Kidney (tissue), 14 donors: ENCODE results near the gene ZFP36L2. TPM values are rescaled to one million over a fixed set of nuclear protein-coding genes. Genes with fewer than 3 reads are reported as not detected.

Experiments
- DNase-seq, 5 donors: peaks; one replicate each; pipeline ENCODE4 v3.0.0-alpha.2; 2013 to 2020
- FAIRE-seq: peaks from 2 replicates; lab custom pipeline; 2012; peaks lifted over from hg19 to GRCh38; lab: Jason Lieb, UNC
- H3K27ac ChIP-seq, 2 donors: one replicate each; pipeline ENCODE4 v1.7.0; 2013; ENCODE audit warnings: low read depth in 2 of 2, low read length in 2 of 2, inconsistent platforms in 1 of 2
- H3K27me3 ChIP-seq: one replicate; pipeline ENCODE4 v1.7.1; 2013; ENCODE audit warnings: low read length, inconsistent platforms; ENCODE audit not compliant: control insufficient read depth, insufficient read depth
- H3K36me3 ChIP-seq, 3 donors: one replicate each; pipeline versions ENCODE4 v1.7.0 to v1.7.1; 2013; ENCODE audit warnings: low read length in 3 of 3, control low read depth in 1 of 3, inconsistent platforms in 1 of 3; ENCODE audit not compliant: insufficient read depth in 3 of 3, control insufficient read depth in 2 of 3
- H3K4me1 ChIP-seq, 3 donors: one replicate each; pipeline versions ENCODE4 v1.7.0 to v1.7.1; 2013; ENCODE audit warnings: low read length in 3 of 3, inconsistent platforms in 1 of 3, low read depth in 1 of 3; ENCODE audit not compliant: control insufficient read depth in 2 of 3, insufficient read depth in 2 of 3
- H3K4me3 ChIP-seq, 3 donors: one replicate each; pipeline versions ENCODE4 v1.7.0 to v1.8.1; 2013; ENCODE audit warnings: low read length in 3 of 3, control low read depth in 1 of 3, inconsistent platforms in 1 of 3
- H3K9ac ChIP-seq, 3 donors: one replicate each; pipeline versions ENCODE4 v1.7.0 to v1.7.1; 2013; ENCODE audit warnings: low read length in 3 of 3, control low read depth in 1 of 3, inconsistent platforms in 1 of 3
- H3K9me3 ChIP-seq, 3 donors: one replicate each; pipeline versions ENCODE4 v1.7.0 to v1.7.1; 2013; ENCODE audit warnings: low read length in 3 of 3, control low read depth in 1 of 3, inconsistent platforms in 1 of 3; ENCODE audit not compliant: control insufficient read depth in 2 of 3, insufficient read depth in 1 of 3
- intact Hi-C: fragments of 100-400 bp; cut with DNase I; formaldehyde crosslinking; loops from one replicate; pipeline ENCODE4 v1.11.1; 2022
- polyA plus RNA-seq: library from polyadenylated mRNA; stranded (reverse); fragments of 350-450 nt; fragmentation: Illumina TruSeq; extraction: RNeasy Lipid Tissue Mini Kit (QIAGEN cat#74804); gene quantifications from one replicate; pipeline ENCODE4 v1.2.3, GENCODE V29; 2014; ENCODE audit warnings: low read depth, low replicate concordance; ENCODE audit not compliant: insufficient read depth
- total RNA-seq: library from RNA; stranded (reverse); fragmentation: NEBNext Ultra II Directional; extraction: Animal tissue kit (Norgen Biotek cat#: 25700); gene quantifications from one replicate; pipeline ENCODE4 v1.2.1, GENCODE V29; 2021
- TF ChIP-seq, protein P1 (sequence below): IDR thresholded peaks from 3 replicates; pipeline ENCODE4 v1.5.1; 2012; ENCODE audit warnings: mild to moderate bottlenecking, moderate library complexity, borderline replicate concordance; ENCODE audit not compliant: insufficient read depth; ENCODE audit errors: extremely low read depth
- donor health status: control.
- donor health status: control.
- donor health status: control.
- donor health status: control.
- donor health status: control.
- donor health status: DM: yes; HTN: yes; CAD: no.
- donor health status: Normal renal cell carcinoma (clear cell type).

The ZFP36L2 gene
- total and polyA plus RNA-seq, 2 donors from 2014 or later: 35.4 to 247 TPM

DNA sequence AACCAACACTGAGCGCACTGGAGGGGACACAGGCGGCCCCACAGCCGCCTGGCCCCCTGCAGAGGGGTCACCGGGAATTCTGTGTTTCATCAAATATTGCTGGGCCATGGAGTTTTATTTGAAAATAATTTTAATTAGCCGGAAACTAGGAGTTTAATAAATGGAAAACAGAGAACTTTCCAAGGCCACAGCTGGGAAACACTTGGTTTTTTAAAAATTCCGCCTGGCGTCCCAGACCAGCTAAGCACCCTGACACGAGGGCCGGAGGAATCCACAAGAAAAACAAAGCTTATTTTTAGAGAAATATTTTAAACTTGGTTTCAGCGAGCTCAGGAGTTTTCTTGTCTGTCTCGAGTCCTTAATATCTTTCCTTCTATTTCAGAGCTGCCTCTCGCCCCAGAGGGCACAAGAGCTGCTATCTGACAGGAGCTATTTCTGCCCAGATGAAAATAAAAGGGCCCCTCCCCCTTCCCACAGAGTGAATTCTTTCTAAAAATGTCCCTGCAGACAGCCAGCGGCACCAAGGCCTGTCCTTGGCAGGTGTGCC lies 8.2 kb downstream of the ZFP36L2 start:
- peak overlapping the region in 2 of 3 donors; percentile 34 to 43 for H3K9ac ChIP-seq
- TF ChIP-seq, protein P1, sequence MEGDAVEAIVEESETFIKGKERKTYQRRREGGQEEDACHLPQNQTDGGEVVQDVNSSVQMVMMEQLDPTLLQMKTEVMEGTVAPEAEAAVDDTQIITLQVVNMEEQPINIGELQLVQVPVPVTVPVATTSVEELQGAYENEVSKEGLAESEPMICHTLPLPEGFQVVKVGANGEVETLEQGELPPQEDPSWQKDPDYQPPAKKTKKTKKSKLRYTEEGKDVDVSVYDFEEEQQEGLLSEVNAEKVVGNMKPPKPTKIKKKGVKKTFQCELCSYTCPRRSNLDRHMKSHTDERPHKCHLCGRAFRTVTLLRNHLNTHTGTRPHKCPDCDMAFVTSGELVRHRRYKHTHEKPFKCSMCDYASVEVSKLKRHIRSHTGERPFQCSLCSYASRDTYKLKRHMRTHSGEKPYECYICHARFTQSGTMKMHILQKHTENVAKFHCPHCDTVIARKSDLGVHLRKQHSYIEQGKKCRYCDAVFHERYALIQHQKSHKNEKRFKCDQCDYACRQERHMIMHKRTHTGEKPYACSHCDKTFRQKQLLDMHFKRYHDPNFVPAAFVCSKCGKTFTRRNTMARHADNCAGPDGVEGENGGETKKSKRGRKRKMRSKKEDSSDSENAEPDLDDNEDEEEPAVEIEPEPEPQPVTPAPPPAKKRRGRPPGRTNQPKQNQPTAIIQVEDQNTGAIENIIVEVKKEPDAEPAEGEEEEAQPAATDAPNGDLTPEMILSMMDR: no peak
- DNase-seq (peak in 3 of 5 donors; percentile 46 to 89 (median 80)), FAIRE-seq (no peak)
- no peaks in the 10 kb centered on the region for H3K9me3 ChIP-seq
- peak overlapping the region in 2 of 3 donors; percentile 4 to 7 for H3K4me3 ChIP-seq
- H3K27ac ChIP-seq: peak overlapping the region; percentile 94 to 98
- H3K27me3 ChIP-seq: no peaks in the 10 kb centered on the region
- H3K36me3 ChIP-seq: peaks cover 0 to 6% (median 3%) of the 10 kb centered on the region in 3 donors
- intact Hi-C loops: no loop called here
- H3K4me1 ChIP-seq: peaks cover 19 to 41% (median 24%) of the 10 kb centered on the region in 3 donors

DNA sequence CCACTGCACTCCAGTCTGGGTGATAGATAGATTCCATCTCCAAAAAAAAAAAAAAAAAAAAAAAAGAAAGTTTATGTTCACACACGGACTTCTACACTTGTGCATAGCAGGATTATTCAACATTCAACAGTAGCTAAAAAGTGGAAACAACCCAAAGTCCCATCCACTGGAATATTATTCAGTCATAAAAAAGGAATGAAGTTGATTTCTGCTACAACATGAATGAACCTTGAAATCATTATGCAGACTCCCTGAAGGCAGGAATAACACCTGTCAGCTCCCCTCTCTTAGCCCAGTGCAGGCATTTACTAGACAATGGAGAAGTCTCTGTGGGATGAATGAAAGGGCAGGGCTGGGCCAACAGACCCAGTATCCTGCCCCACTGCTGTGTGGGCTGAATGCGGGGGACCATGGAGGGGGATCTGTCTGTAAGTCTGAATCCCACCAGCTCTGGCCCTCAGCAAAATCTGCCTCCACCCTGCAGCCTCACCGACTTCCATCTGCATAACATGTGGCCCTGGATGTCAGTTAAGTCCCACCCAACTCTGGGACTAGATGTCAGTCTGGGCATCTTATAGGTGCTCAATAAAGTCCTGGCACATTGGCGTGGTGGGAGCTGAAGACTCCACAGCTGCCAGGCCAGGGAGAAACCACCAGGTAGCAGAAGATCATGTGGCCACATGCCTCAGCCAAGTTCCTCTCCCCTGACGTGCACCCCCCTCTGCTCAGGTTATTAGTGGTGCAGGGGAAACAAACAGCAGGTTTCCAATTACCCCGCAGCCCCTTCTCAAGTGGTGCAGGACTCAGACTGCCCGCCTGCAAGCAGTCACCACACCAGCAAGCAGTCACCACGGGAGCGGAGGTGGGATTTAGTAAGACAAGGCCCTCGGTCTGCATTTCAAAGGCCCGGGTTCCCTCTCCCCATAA lies 8.9 kb downstream of the ZFP36L2 start:
- peak overlapping the region in 1 of 3 donors; percentile 35 for H3K9ac ChIP-seq
- FAIRE-seq (no peak), DNase-seq (peak; percentile 72 to 95 (median 94))
- H3K27ac ChIP-seq: peak overlapping the region; percentile 94 to 98
- H3K9me3 ChIP-seq: no peaks in the 10 kb centered on the region
- no peaks in the 10 kb centered on the region for H3K36me3 ChIP-seq
- H3K4me3 ChIP-seq: peak overlapping the region in 2 of 3 donors; percentile 4 to 8
- peaks cover 19 to 41% (median 24%) of the 10 kb centered on the region in 3 donors for H3K4me1 ChIP-seq
- intact Hi-C loops: no loop called here
- TF ChIP-seq, protein P1: no peak
- H3K27me3 ChIP-seq: no peaks in the 10 kb centered on the region

DNA sequence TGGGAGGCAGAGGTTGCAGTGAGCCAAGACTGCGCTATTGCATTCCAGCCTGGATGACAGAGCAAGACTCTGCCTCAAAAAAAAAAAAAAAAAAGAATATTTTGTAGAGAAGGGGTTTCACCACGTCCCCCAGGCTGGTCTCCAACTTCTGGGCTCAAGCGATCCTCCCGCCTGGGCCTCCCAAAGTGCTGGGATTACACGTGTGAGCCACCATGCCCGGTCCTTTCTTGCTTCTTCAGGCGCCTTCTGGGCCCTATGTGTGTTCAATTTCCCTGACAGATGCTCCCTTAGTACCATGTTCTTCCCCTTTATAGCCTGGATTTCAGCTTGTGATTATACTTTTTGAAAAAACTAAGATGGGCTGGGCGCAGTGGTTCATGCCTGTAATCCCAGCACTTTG lies 9.8 kb downstream of the ZFP36L2 start:
- Histone ChIP-seq H3K4me3 (no peak overlapping the region), H3K9me3 (no peaks in the 10 kb centered on the region), H3K9ac (no peak overlapping the region), H3K4me1 (peaks cover 19 to 41% (median 24%) of the 10 kb centered on the region in 3 donors), H3K27ac (no peak overlapping the region), H3K36me3 (no peaks in the 10 kb centered on the region), H3K27me3 (no peaks in the 10 kb centered on the region)
- TF ChIP-seq, protein P1: no peak
- peak in 1 of 5 donors; percentile 34 for DNase-seq
- intact Hi-C loops: no loop called here
- FAIRE-seq: no peak
